AG04449 (cell line): Measurements from ENCODE around the gene COX5B.
A peak's percentile ranks its signal among the peaks of the same experiment; 100 is the strongest.
"Not testable (repeated sequence)": the region's sequence is repeated elsewhere in the genome, so short reads cannot be mapped to it uniquely, and the experiment has no call there.

ENCODE experiments used
- CTCF ChIA-PET: fragments of 350-600 bp; formaldehyde crosslinking; extraction: SDS; loops from one replicate; lab custom pipeline; 2021; ENCODE audit warnings: antibody characterized with exemption; lab: Yijun Ruan, JAX
- POLR2A ChIA-PET: fragments of 400-600, 350-600 bp; formaldehyde crosslinking; extraction: SDS; loops from one replicate; lab custom pipeline; 2020; ENCODE audit warnings: antibody characterized with exemption, inconsistent platforms; lab: Yijun Ruan, JAX
- DNase-seq: peaks from one replicate; pipeline ENCODE4 v3.0.0-alpha.2; 2010; ENCODE audit warnings: low read depth, low spot score
- H3K4me3 ChIP-seq: 2 replicates; pipeline ENCODE4 v1.5.1; 2011; ENCODE audit warnings: low read depth, mild to moderate bottlenecking, control low read depth, low read length
- TF ChIP-seq, protein P1 (sequence below): IDR thresholded peaks from one replicate; pipeline ENCODE4 v1.5.1; 2011; ENCODE audit warnings: mild to moderate bottlenecking, moderate library complexity, low read length, control low read depth, inconsistent platforms; ENCODE audit not compliant: insufficient read depth; ENCODE audit errors: missing control alignments

COX5B gene

DNA sequence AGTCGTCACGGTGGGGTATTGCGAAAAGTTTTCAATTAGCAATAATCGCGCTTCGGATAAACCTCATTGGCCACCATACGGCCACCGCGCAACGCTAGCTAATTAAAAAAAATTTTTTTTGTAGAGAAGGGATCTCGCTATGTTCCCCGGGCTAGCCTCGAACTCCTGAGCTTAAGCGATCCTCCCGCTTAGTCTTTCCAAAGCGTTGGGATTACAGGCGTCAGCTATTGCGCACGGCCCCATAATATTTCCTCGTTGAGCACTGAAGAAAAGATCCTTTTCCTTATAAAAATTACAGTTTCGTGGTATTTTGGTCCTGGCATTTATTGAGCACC lies 18.7 kb downstream of the COX5B start:
- DNase-seq: no peak
- H3K4me3 ChIP-seq: peak overlapping the region; percentile 70
- TF ChIP-seq, protein P1, sequence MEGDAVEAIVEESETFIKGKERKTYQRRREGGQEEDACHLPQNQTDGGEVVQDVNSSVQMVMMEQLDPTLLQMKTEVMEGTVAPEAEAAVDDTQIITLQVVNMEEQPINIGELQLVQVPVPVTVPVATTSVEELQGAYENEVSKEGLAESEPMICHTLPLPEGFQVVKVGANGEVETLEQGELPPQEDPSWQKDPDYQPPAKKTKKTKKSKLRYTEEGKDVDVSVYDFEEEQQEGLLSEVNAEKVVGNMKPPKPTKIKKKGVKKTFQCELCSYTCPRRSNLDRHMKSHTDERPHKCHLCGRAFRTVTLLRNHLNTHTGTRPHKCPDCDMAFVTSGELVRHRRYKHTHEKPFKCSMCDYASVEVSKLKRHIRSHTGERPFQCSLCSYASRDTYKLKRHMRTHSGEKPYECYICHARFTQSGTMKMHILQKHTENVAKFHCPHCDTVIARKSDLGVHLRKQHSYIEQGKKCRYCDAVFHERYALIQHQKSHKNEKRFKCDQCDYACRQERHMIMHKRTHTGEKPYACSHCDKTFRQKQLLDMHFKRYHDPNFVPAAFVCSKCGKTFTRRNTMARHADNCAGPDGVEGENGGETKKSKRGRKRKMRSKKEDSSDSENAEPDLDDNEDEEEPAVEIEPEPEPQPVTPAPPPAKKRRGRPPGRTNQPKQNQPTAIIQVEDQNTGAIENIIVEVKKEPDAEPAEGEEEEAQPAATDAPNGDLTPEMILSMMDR: no peak
- CTCF ChIA-PET: interaction anchor here (0.6 to 7.6 kb wide), 10 partner anchors 8 to 74 kb away, joined by 3 to 87 read pairs (median 7); partner anchors contain the start of gene COX5B
- POLR2A ChIA-PET: interaction anchor here (1.0 to 2.2 kb wide), 3 partner anchors 8 to 19 kb away, joined by 3 to 22 read pairs (median 4); partner anchors contain the start of gene COX5B

DNA sequence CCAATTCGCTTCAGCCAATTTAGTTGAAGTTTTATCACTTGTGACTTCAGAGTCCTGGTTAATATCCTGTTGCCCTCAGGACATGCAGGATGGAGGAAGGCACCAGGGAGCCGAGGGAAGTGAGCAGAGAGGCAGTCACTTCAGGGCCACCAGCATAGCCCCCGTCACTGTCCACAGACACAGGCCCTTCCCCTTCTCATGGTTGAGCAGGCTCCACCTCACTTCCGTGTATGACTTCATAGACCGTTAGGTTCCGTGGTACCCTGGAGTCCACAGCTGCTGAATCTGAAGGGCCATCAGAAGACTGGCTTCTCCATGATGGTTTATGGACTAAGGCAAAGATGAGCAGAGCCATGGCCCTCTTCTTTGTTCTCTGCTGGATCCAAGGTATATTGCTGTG lies 23.6 kb downstream of the COX5B start, which contains the start of gene C2orf92:
Gene C2orf92 (plus strand): TSS at position 266 of the 400 bp plus-strand sequence. CDS start 76 bp downstream, at position 342.
- POLR2A ChIA-PET: no interaction called here
- no peak within 1 kb of the TSS for H3K4me3 ChIP-seq
- TF ChIP-seq, protein P1: no peak
- DNase-seq: no peak
- CTCF ChIA-PET: interaction anchor here (1.2 to 1.6 kb wide), 2 partner anchors 30 to 79 kb away, joined by 5 to 8 read pairs; no protein-coding TSS in a partner anchor

DNA sequence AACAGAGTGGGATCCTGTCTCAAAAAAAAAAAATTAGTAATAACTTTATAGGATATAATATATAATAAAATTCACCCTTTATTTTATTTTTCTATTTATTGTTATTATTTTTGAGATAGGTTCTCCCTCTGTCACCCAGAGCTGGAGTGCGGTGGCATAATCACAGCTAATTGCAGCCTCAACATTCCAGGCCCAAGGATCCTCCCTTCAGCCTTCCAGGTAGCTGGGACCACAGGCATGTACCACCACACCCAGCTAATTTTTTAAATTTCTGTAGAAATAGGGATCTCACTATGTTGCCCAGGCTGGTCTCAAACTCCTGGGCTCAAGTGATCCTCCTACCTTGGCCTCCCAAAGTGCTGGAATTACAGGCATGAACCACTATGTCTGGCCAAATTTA lies 24.6 kb downstream of the COX5B start:
- no peak overlapping the region for H3K4me3 ChIP-seq
- POLR2A ChIA-PET: no interaction called here
- TF ChIP-seq, protein P1: no peak
- CTCF ChIA-PET: interaction anchor here (1.2 to 1.6 kb wide), 2 partner anchors 29 to 80 kb away, joined by 5 to 8 read pairs; no protein-coding TSS in a partner anchor
- no peak for DNase-seq

DNA sequence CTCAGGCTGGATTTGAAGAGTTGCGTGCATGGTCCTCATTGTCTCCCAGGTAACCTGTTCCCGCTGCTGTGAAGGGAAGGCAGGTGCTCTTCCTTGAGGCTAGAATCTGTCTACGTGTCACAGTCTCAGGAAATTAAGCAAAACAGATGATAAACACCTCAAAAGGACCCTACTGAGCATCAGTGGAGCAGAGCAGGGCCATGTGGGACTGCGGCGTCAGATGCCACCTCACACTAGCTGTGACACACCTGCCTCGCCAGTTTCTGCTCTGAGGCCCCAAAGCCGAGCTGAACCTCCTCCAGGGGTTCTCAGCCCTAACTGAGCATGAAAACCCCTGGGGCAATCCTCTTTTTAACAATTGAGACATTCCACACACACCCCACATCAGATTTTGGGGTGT lies 25.7 kb downstream of the COX5B start:
- TF ChIP-seq, protein P1: no peak
- H3K4me3 ChIP-seq: no peak overlapping the region
- DNase-seq: no peak
- ChIA-PET CTCF (no interaction called here), POLR2A (no interaction called here)

DNA sequence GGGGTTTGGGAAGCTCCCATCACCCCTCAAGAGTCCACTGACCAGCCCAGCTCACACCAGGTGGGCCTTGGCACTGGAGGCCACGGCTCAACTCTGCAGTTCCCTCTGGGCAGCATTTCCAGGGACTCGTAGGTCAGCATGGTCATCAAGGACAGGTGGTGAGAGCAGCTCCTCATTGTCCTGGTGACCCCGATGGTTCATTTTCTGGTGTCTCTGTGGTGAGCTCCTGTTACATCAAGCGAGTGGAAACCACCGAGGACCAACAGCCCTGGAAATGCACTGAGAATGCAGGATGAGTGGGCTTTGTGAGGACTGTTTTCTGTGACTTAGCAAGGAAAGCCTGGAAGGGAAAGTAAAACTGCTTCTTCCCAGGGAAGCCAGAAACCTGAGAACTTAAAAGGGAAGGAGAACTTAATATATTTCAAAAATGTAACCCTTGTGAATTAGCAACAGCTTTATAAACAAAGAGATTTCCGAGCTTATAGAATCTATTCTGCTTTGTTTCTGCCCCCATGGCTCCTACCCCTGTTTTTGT lies 26.8 kb downstream of the COX5B start:
- ChIA-PET CTCF (interaction anchor here (0.8 to 1.7 kb wide), 7 partner anchors 8 to 82 kb away, joined by 3 to 10 read pairs (median 6); partner anchors contain the start of gene ACTR1B), POLR2A (interaction anchor here (1.2 kb wide), 1 partner anchor 8 kb away, joined by 3 read pairs; no protein-coding TSS in a partner anchor)
- not testable (repeated sequence) for DNase-seq, H3K4me3 ChIP-seq

DNA sequence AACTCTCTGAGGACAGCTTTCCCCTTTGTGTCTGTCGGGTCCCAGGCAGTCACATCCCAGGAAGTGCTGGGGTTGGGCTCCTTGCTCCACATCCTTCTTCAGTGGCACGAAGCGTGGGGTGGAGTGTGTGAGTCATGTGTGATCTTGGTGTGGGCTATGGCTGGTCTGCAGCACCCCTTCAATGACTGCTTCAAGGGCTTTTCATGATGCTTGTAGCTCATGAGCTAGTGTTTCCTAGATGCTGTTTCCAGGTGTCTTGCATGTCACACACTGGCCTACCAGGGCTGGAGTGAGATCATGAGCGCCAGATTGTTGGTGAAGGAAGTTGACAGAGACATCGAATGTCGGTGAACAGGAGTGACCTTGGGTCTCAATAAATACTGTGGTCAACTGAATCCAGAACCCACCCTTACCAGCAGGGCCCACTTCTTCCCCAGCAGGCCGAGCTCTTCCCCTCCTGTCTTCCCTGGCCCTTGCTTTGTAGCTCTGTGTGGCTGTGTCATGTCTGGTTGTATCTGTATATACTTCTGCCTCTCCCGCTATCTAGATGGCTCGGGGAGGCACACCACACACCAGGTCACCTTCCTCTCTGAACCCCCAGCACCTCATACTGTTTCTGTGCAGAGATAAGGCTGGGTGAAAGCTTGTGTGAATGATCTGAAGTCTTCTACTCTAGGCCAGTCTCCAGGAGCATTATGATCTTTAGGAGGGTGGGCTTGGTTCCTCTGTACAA lies 27.5 kb downstream of the COX5B start:
- POLR2A ChIA-PET: interaction anchor here (1.2 kb wide), 1 partner anchor 9 kb away, joined by 3 read pairs; no protein-coding TSS in a partner anchor
- H3K4me3 ChIP-seq: no peak overlapping the region
- CTCF ChIA-PET: interaction anchor here (0.8 to 1.7 kb wide), 7 partner anchors 8 to 83 kb away, joined by 3 to 10 read pairs (median 6); partner anchors contain the start of gene ACTR1B
- TF ChIP-seq, protein P1: no peak
- no peak for DNase-seq
